GF-D8 (cell line): ENCODE results near the gene APOL3.
"Not testable (repeated sequence)": the region's sequence is repeated elsewhere in the genome, so short reads cannot be mapped to it uniquely, and the experiment has no call there.

Source experiments
- DNase-seq: peaks from one replicate; lab custom pipeline; 2025; lab: John Stamatoyannopoulos, UW

Gene APOL3

GRCh38 chr22:36160499-36160942 lies at the start of gene APOL3:
APOL3 (minus strand) TSS chr22:36160755; CDS start chr22:36149055, 11,700 bp downstream.
- no peak for DNase-seq

- no peak for DNase-seq
Measured at GRCh38 chr22:36210224-36210623, 49.7 kb upstream of the APOL3 start.

- not testable (repeated sequence) for DNase-seq
Measured at GRCh38 chr22:36209488-36209908, 48.9 kb upstream of the APOL3 start.

- no peak for DNase-seq
Measured at GRCh38 chr22:36208914-36209313, 48.4 kb upstream of the APOL3 start.

- DNase-seq, result no peak
Measured at GRCh38 chr22:36208162-36208765, 47.7 kb upstream of the APOL3 start.

GRCh38 chr22:36206255-36206654 lies 45.7 kb upstream of the APOL3 start:
- no peak for DNase-seq

GRCh38 chr22:36205573-36205972 lies 45.0 kb upstream of the APOL3 start:
- DNase-seq, result not testable (repeated sequence)

- DNase-seq, result no peak
Measured at GRCh38 chr22:36204632-36205015, 44.1 kb upstream of the APOL3 start.

GRCh38 chr22:36204001-36204631 lies 43.6 kb upstream of the APOL3 start:
- no peak for DNase-seq

- DNase-seq, result not testable (repeated sequence)
Measured at GRCh38 chr22:36203441-36203840, 42.9 kb upstream of the APOL3 start.

GRCh38 chr22:36202906-36203305 lies 42.4 kb upstream of the APOL3 start:
- not testable (repeated sequence) for DNase-seq

- peak; percentile 87 for DNase-seq
Measured at GRCh38 chr22:36201630-36202319, 41.2 kb upstream of the APOL3 start, which contains the start of gene APOL4. APOL4 (minus strand) TSS chr22:36201809; CDS start chr22:36201734, 75 bp downstream.

GRCh38 chr22:36201025-36201424 lies 40.5 kb upstream of the APOL3 start:
- DNase-seq, result not testable (repeated sequence)

GRCh38 chr22:36199001-36199551 lies 38.5 kb upstream of the APOL3 start:
- DNase-seq, result no peak

- no peak for DNase-seq
Measured at GRCh38 chr22:36198536-36198935, 38.0 kb upstream of the APOL3 start.

GRCh38 chr22:36197514-36198146 lies 37.1 kb upstream of the APOL3 start:
- DNase-seq, result peak; percentile 69

- peak; percentile 44 for DNase-seq
Measured at GRCh38 chr22:36197065-36197440, 36.5 kb upstream of the APOL3 start.

- no peak for DNase-seq
Measured at GRCh38 chr22:36196254-36197064, 35.9 kb upstream of the APOL3 start.

GRCh38 chr22:36194971-36195370 lies 34.4 kb upstream of the APOL3 start:
- peak; percentile 5 for DNase-seq

- no peak for DNase-seq
Measured at GRCh38 chr22:36194385-36194784, 33.8 kb upstream of the APOL3 start.

GRCh38 chr22:36193577-36193976 lies 33.0 kb upstream of the APOL3 start:
- no peak for DNase-seq
